Activated T-helper 1 cell treated with anti-CD3 and anti-CD28 coated beads, Interleukin-12 subunit alpha, Interleukin-12 subunit beta, Interleukin-2, Interleukin-4 antibody, amounts not matched to agents 30 ng/mL and 10 ng/mL and 1 ng/mL, durations not matched to agents 14 hours and 24 hours and 36 hours (primary cell): ENCODE results near the gene OBSCN. TPM values are rescaled to one million over a fixed set of nuclear protein-coding genes. Genes with fewer than 3 reads are reported as not detected.

ENCODE experiments used
- DNase-seq: peaks from one replicate; pipeline ENCODE4 v3.0.0; 2021; ENCODE audit warnings: low spot score
- H3K27ac Mint-ChIP-seq: one replicate; pipeline ENCODE4 v1.8.0; 2021; ENCODE audit warnings: mild to moderate bottlenecking, mixed read lengths
- H3K27me3 Mint-ChIP-seq: one replicate; pipeline ENCODE4 v1.8.0; 2022; ENCODE audit warnings: mild to moderate bottlenecking, moderate library complexity, mixed read lengths; ENCODE audit not compliant: insufficient read depth
- H3K36me3 Mint-ChIP-seq: one replicate; pipeline ENCODE4 v1.8.0; 2021; ENCODE audit warnings: low read depth, mixed read lengths
- H3K4me1 Mint-ChIP-seq: one replicate; pipeline ENCODE4 v1.8.0; 2021; ENCODE audit warnings: low read depth, mixed read lengths
- H3K4me3 Mint-ChIP-seq: one replicate; pipeline ENCODE4 v1.8.0; 2021; ENCODE audit warnings: mild to moderate bottlenecking, moderate library complexity, mixed read lengths
- H3K9me3 Mint-ChIP-seq: one replicate; pipeline ENCODE4 v1.8.0; 2021; ENCODE audit warnings: mixed read lengths
- intact Hi-C: fragments of 100-400 bp; cut with micrococcal nuclease; formaldehyde crosslinking; loops from one replicate; pipeline ENCODE4 v1.15.1; 2024
- total RNA-seq: library from RNA; stranded (reverse); gene quantifications from 2 replicates; pipeline ENCODE4 v1.2.3, GENCODE V29; 2022

Gene OBSCN
- total RNA-seq, 1 donor from 2014 or later: 15.2 TPM

- Mint-ChIP-seq H3K4me3 (no peak overlapping the region), H3K27ac (no peak overlapping the region), H3K27me3 (no peaks in the 10 kb centered on the region), H3K9me3 (no peaks in the 10 kb centered on the region), H3K36me3 (no peaks in the 10 kb centered on the region), H3K4me1 (no peaks in the 10 kb centered on the region)
- no peak for DNase-seq
- intact Hi-C loops: no loop called here
Measured at GRCh38 chr1:228362141-228362883, 154.5 kb downstream of the OBSCN start.

GRCh38 chr1:228362884-228363450, 155.1 kb downstream of the OBSCN start:
- Mint-ChIP-seq H3K36me3 (no peaks in the 10 kb centered on the region), H3K27ac (no peak overlapping the region), H3K27me3 (no peaks in the 10 kb centered on the region), H3K4me1 (no peaks in the 10 kb centered on the region), H3K4me3 (no peak overlapping the region), H3K9me3 (no peaks in the 10 kb centered on the region)
- intact Hi-C loops: no loop called here
- no peak for DNase-seq

DNA sequence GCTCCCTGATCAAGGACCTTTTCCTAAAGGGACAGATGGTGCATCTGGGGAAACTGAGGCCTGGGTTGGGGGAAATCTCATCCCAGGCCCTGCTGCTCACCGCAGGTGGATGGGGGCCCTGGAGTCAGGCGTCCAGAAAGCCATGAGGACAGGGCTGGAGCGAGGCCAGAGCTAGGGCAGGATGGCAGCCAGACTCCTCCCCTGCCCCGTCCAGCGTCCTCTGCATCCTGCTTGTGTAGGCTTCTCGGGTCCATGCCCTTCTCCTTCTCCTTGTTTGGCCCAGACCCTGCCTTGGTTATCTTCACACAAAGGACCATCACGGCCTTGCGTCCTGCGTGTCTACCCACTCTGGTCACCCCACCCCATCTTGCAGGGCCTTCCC, 155.8 kb downstream of the OBSCN start:
- intact Hi-C loops: no loop called here
- H3K4me1 Mint-ChIP-seq: no peaks in the 10 kb centered on the region
- no peak overlapping the region for H3K4me3 Mint-ChIP-seq

GRCh38 chr1:228364068-228364705, 156.3 kb downstream of the OBSCN start:
- intact Hi-C loops: no loop called here
- no peak overlapping the region for H3K4me3 Mint-ChIP-seq
- H3K27me3 Mint-ChIP-seq: no peaks in the 10 kb centered on the region
- no peaks in the 10 kb centered on the region for H3K9me3 Mint-ChIP-seq
- no peak for DNase-seq
- H3K4me1 Mint-ChIP-seq: no peaks in the 10 kb centered on the region
- H3K27ac Mint-ChIP-seq: no peak overlapping the region
- no peaks in the 10 kb centered on the region for H3K36me3 Mint-ChIP-seq

More for the DNA sequence above, 155.8 kb downstream of the OBSCN start:
- H3K27ac Mint-ChIP-seq: no peak overlapping the region
- H3K9me3 Mint-ChIP-seq: no peaks in the 10 kb centered on the region
- no peaks in the 10 kb centered on the region for H3K27me3 Mint-ChIP-seq
- H3K36me3 Mint-ChIP-seq: no peaks in the 10 kb centered on the region
- DNase-seq: no peak

DNA sequence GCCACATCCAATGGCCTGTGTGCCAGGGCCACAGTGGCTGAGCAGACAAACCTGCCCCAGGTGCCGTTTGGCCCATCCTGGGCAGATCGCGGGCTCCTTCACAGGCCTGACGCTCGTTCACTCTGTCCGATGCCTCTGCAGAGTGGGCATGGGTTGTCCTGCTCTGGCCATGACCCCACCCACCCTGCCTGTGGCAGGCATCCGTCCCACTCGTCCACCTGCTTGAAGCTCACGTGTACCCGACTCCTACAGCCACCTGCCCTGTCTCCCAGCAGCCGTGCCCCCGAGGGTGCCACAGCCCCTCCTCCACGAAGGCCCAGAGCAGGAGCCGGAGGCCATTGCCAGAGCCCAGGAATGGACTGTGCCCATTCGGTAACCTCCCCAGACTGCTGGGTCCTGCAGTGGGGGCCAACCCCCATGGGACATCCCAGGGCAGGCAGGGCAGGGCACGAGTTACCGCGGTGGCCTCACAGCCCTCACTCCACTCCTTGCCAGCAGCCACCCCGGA, 156.9 kb downstream of the OBSCN start:
- intact Hi-C loops: no loop called here
- Mint-ChIP-seq H3K4me1 (no peaks in the 10 kb centered on the region), H3K9me3 (no peaks in the 10 kb centered on the region), H3K36me3 (no peaks in the 10 kb centered on the region), H3K4me3 (no peak overlapping the region), H3K27me3 (no peaks in the 10 kb centered on the region), H3K27ac (no peak overlapping the region)
- DNase-seq: no peak

DNA sequence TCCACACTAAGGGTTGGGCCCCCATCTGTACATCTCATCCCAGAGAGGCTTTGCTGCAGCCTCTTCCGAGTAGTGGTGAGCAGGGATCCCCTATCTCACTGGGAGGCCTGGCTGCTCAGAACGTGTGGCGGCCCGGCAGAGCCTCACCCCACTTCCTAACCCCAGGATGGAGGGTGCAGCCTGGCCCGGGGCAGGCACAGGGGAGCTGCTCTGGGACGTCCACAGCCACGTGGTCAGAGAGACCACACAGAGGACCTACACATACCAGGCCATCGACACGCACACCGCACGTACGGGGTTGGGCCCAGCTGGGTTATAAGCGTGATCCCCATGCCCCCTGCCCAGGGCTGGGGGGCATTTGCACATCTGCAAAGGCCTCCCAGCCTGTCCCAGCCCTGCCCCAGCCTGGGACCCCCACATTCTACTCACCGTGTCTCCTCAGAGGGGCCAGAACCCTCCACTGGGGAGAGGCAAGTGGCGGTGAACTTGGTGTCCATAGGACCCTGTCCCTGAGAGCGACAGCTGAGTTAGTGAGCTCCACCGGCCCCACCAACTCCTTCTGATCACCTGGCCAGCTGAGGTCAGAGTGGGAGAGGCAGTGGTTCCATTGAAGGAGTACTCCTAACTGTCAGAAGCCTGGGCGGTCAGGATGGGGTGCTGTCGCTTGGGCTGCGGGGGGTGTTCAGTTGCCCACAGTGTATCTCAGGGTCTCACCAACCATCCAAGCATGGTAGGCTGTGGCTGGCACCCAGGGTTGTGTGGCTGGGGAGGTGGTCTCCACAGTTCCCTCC, 157.6 kb downstream of the OBSCN start:
- H3K27ac Mint-ChIP-seq: no peak overlapping the region

DNA sequence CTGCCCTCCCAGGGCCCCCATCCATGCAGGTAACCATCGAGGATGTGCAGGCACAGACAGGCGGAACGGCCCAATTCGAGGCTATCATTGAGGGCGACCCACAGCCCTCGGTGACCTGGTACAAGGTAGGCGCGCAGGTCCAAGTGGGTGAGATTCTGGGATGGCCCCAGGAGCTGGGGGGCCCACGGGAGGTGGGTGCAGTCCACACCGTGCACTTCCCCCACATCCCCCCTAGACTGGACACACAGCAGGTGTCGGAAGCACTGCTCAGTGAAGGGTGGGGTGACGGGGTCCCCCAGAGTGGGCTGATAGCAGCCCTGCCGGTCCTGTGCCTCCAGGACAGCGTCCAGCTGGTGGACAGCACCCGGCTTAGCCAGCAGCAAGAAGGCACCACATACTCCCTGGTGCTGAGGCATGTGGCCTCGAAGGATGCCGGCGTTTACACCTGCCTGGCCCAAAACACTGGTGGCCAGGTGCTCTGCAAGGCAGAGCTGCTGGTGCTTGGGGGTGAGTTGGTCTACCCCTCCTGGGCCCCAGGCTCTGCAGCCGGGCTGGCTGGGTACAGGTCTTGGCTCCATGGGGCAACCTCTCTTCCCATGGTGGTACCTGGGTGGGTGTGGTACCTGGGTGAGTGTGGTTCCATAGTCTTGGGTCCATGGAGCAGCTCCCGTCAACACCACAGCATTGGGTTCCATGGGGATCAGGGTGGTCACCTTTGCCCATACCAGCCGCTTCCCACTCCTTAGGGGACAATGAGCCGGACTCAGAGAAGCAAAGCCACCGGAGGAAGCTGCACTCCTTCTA, 158.4 kb downstream of the OBSCN start:
- no peak overlapping the region for H3K27ac Mint-ChIP-seq
- no peaks in the 10 kb centered on the region for H3K9me3 Mint-ChIP-seq
- no peak for DNase-seq
- H3K27me3 Mint-ChIP-seq: no peaks in the 10 kb centered on the region
- H3K4me3 Mint-ChIP-seq: no peak overlapping the region
- no peaks in the 10 kb centered on the region for H3K4me1 Mint-ChIP-seq
- no peaks in the 10 kb centered on the region for H3K36me3 Mint-ChIP-seq
- intact Hi-C loops: no loop called here

More for the DNA sequence above, 157.6 kb downstream of the OBSCN start:
- Mint-ChIP-seq H3K27me3 (no peaks in the 10 kb centered on the region), H3K9me3 (no peaks in the 10 kb centered on the region), H3K4me1 (no peaks in the 10 kb centered on the region), H3K36me3 (no peaks in the 10 kb centered on the region), H3K4me3 (no peak overlapping the region)
- no peak for DNase-seq
- intact Hi-C loops: no loop called here

GRCh38 chr1:228366866-228367741, 159.3 kb downstream of the OBSCN start:
- H3K4me1 Mint-ChIP-seq: no peaks in the 10 kb centered on the region

DNA sequence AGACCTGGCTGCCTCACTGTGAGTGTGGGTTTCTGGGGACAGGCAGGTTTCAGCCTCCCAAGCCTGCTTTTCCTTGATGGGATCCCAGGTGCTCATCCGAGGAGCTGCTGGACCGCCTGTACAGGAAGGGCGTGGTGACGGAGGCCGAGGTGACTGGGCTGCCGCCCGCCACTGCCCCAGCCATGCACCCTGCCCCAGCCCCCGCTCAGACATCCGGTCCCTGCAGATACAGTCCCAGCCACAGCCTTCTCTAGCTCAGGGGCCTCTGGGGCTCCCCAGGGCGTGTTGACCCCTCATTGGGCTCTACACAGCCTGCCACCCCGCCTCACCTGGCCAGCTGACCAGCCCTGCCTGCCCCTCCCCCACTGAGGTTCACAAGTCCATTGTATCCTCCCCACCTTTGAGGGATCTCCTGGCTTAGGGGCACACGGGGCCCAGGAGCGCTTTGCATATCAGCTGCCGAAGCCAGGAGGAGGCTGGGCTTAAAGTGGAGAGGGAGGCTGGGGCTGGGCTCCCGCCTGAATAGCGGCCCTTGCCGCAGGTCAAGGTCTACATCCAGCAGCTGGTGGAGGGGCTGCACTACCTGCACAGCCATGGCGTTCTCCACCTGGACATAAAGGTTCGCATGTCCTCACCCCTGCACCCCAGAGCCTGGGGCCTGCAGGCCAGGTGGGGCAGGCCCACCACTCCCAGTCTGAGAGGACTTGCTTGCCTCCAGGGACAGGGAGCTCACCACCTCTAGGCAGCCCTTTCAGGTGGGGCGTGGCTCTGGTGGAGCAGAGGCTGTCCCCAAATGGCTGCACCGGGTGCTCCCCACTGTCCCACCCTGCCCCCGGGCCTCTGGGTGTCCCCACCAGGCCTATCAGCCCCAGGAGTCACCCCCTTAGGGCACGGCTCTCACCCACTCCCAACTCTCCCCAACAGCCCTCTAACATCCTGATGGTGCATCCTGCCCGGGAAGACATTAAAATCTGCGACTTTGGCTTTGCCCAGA, 160.3 kb downstream of the OBSCN start:
- Mint-ChIP-seq H3K4me3 (no peak overlapping the region), H3K36me3 (no peaks in the 10 kb centered on the region), H3K27ac (no peak overlapping the region), H3K4me1 (no peaks in the 10 kb centered on the region), H3K27me3 (no peaks in the 10 kb centered on the region), H3K9me3 (no peaks in the 10 kb centered on the region)
- no peak for DNase-seq
- intact Hi-C loops: no loop called here

More at GRCh38 chr1:228366866-228367741, 159.3 kb downstream of the OBSCN start:
- no peaks in the 10 kb centered on the region for H3K27me3 Mint-ChIP-seq
- no peaks in the 10 kb centered on the region for H3K36me3 Mint-ChIP-seq
- no peak for DNase-seq
- intact Hi-C loops: no loop called here
- no peaks in the 10 kb centered on the region for H3K9me3 Mint-ChIP-seq
- H3K4me3 Mint-ChIP-seq: no peak overlapping the region
- no peak overlapping the region for H3K27ac Mint-ChIP-seq

GRCh38 chr1:228368801-228369607, 161.2 kb downstream of the OBSCN start:
- Mint-ChIP-seq H3K36me3 (no peaks in the 10 kb centered on the region), H3K4me1 (no peaks in the 10 kb centered on the region), H3K4me3 (no peak overlapping the region), H3K9me3 (no peaks in the 10 kb centered on the region), H3K27ac (no peak overlapping the region), H3K27me3 (no peaks in the 10 kb centered on the region)
- intact Hi-C loops: no loop called here
- no peak for DNase-seq
